ENCODE data around the gene NAV2. TPM values are rescaled to one million over a fixed set of nuclear protein-coding genes. Genes with fewer than 3 reads are reported as not detected.

The NAV2 gene
- polyA plus RNA-seq, 1 donor from 2014 or later: 3.0 TPM

GRCh38 chr11:19936461-19936860 lies 223.8 kb downstream of the NAV2 start:
- no peak overlapping the region for H2AFZ ChIP-seq (ENCODE audit: low read depth, low read length)
- no peak overlapping the region for H3K4me2 ChIP-seq (ENCODE audit: low read length)
- no peak for TF ChIP-seq REST (IDR thresholded peaks at IDR 0.05; ENCODE audit: borderline replicate concordance)
- no peak for TF ChIP-seq EP300 (conservative IDR thresholded peaks at IDR 0.05; ENCODE audit: poor library complexity, severe bottlenecking)
- no peak for TF ChIP-seq EZH2 (IDR thresholded peaks at IDR 0.05; ENCODE audit: borderline replicate concordance, insufficient read depth, low read length, poor library complexity, severe bottlenecking)
- no peak for TF ChIP-seq CTCF (IDR thresholded peaks at IDR 0.05; ENCODE audit: poor library complexity, severe bottlenecking)
- TF ChIP-seq TAF1 (IDR thresholded peaks at IDR 0.05; ENCODE audit: low read depth): no peak
- no peak for TF ChIP-seq MXI1 (conservative IDR thresholded peaks at IDR 0.05; ENCODE audit: poor library complexity, severe bottlenecking)
- no peak for TF ChIP-seq SMC3 (conservative IDR thresholded peaks at IDR 0.05; ENCODE audit: poor library complexity)
- no peak for TF ChIP-seq RAD21 (conservative IDR thresholded peaks at IDR 0.05)
- TF ChIP-seq POLR2AphosphoS5 (IDR thresholded peaks at IDR 0.05): no peak
- no peak overlapping the region for H3K4me3 ChIP-seq (ENCODE audit: low read length)
- H3F3A ChIP-seq (ENCODE audit: insufficient read depth, low read length, poor library complexity, severe bottlenecking): no peaks in the 10 kb centered on the region
- H3K9me2 ChIP-seq (ENCODE audit: insufficient read depth, low read length): no peaks in the 10 kb centered on the region
- no peak overlapping the region for H3K27ac ChIP-seq (ENCODE audit: low read length)
- H3K9ac ChIP-seq (ENCODE audit: low read length): no peak overlapping the region
- no peaks in the 10 kb centered on the region for H4K20me1 ChIP-seq (ENCODE audit: insufficient read depth)
- no peaks in the 10 kb centered on the region for H3K36me3 ChIP-seq (ENCODE audit: insufficient read depth, low read length)
- no peaks in the 10 kb centered on the region for H3K9me3 ChIP-seq (ENCODE audit: low read length)
- no peaks in the 10 kb centered on the region for H3K27me3 ChIP-seq (ENCODE audit: insufficient read depth, low read depth, low read length)
- no peaks in the 10 kb centered on the region for H3K79me2 ChIP-seq (replicated peaks; ENCODE audit: insufficient read depth, low read length)

GRCh38 chr11:19938169-19938856 lies 225.7 kb downstream of the NAV2 start:
- Histone ChIP-seq H3F3A (ENCODE audit: insufficient read depth, low read length, poor library complexity, severe bottlenecking) (no peaks in the 10 kb centered on the region), H2AFZ (ENCODE audit: low read depth, low read length) (no peak overlapping the region), H3K36me3 (ENCODE audit: insufficient read depth, low read length) (no peaks in the 10 kb centered on the region), H3K27ac (ENCODE audit: low read length) (no peak overlapping the region), H3K4me3 (ENCODE audit: low read length) (no peak overlapping the region), H3K9me2 (ENCODE audit: insufficient read depth, low read length) (no peaks in the 10 kb centered on the region), H3K9ac (ENCODE audit: low read length) (no peak overlapping the region), H3K4me2 (ENCODE audit: low read length) (no peak overlapping the region), H3K79me2 (replicated peaks; ENCODE audit: insufficient read depth, low read length) (no peaks in the 10 kb centered on the region), H3K27me3 (ENCODE audit: insufficient read depth, low read depth, low read length) (no peaks in the 10 kb centered on the region), H4K20me1 (ENCODE audit: insufficient read depth) (no peaks in the 10 kb centered on the region), H3K9me3 (ENCODE audit: low read length) (no peaks in the 10 kb centered on the region)
- no peak for TF ChIP-seq RAD21 (conservative IDR thresholded peaks at IDR 0.05)
- no peak for TF ChIP-seq REST (IDR thresholded peaks at IDR 0.05; ENCODE audit: borderline replicate concordance)
- TF ChIP-seq TAF1 (IDR thresholded peaks at IDR 0.05; ENCODE audit: low read depth): no peak
- peak; percentile 37 for TF ChIP-seq CTCF (IDR thresholded peaks at IDR 0.05; ENCODE audit: poor library complexity, severe bottlenecking)

Measured in neural cell (in vitro differentiated cells).